DOHH2 (cell line): Measurements from ENCODE around the gene PRR32.
"Not testable (repeated sequence)": the region's sequence is repeated elsewhere in the genome, so short reads cannot be mapped to it uniquely, and the experiment has no call there.

Experiments
- H3F3A ChIP-seq: fragments of 200-600 bp; sonication (generic), shearing (Covaris generic); 2 replicates; pipeline ENCODE4 v1.6.0; 2016; ENCODE audit warnings: antibody characterized with exemption, mild to moderate bottlenecking; ENCODE audit not compliant: control insufficient read depth, insufficient read depth
- H3K27ac ChIP-seq: fragments of 200-600 bp; sonication (generic); 2 replicates; pipeline ENCODE4 v1.5.1; 2014; ENCODE audit warnings: low read depth, mild to moderate bottlenecking, low read length, moderate library complexity
- H3K27me3 ChIP-seq: fragments of 200-600 bp; sonication (generic); 2 replicates; pipeline ENCODE4 v1.6.1; 2014; ENCODE audit warnings: mild to moderate bottlenecking, low read length, mixed read lengths; ENCODE audit not compliant: control insufficient read depth
- H3K36me3 ChIP-seq: fragments of 200-600 bp; sonication (generic); 2 replicates; pipeline ENCODE4 v1.6.1; 2014; ENCODE audit warnings: mild to moderate bottlenecking, low read length, moderate library complexity, mixed read lengths; ENCODE audit not compliant: control insufficient read depth
- H3K4me1 ChIP-seq: fragments of 200-600 bp; sonication (generic); 2 replicates; pipeline ENCODE4 v1.6.1; 2014; ENCODE audit warnings: mild to moderate bottlenecking, low read length, mixed read lengths; ENCODE audit not compliant: control insufficient read depth
- H3K4me2 ChIP-seq: fragments of 200-600 bp; sonication (generic); 2 replicates; pipeline ENCODE4 v1.6.0; 2014; ENCODE audit warnings: mild to moderate bottlenecking, low read length, moderate library complexity
- H3K4me3 ChIP-seq: fragments of 200-600 bp; sonication (generic); 2 replicates; pipeline ENCODE4 v1.5.1; 2014; ENCODE audit warnings: mild to moderate bottlenecking, low read length, mixed read lengths
- H3K79me2 ChIP-seq: fragments of 200-600 bp; sonication (generic); 2 replicates; pipeline ENCODE4 v1.6.1; 2014; ENCODE audit warnings: mild to moderate bottlenecking, low read length, mixed read lengths; ENCODE audit not compliant: control insufficient read depth
- H3K9me2 ChIP-seq: fragments of 200-600 bp; sonication (generic); replicated peaks from 2 replicates; pipeline ENCODE4 v1.6.1; 2014; ENCODE audit warnings: mild to moderate bottlenecking, low read length, mixed read lengths; ENCODE audit not compliant: control insufficient read depth
- H3K9me3 ChIP-seq: fragments of 200-600 bp; sonication (generic); 2 replicates; pipeline ENCODE4 v1.6.1; 2014; ENCODE audit warnings: antibody characterized with exemption, low read length, mixed read lengths; ENCODE audit not compliant: control insufficient read depth, insufficient read depth
- H4K20me1 ChIP-seq: fragments of 200-600 bp; sonication (generic); 2 replicates; pipeline ENCODE4 v1.6.0; 2014; ENCODE audit warnings: low read depth, mild to moderate bottlenecking, antibody characterized with exemption, low read length, moderate library complexity; ENCODE audit not compliant: control insufficient read depth, insufficient read depth
- CTCF ChIP-seq: fragments of 200-600 bp; sonication (generic); IDR thresholded peaks from one replicate; pipeline ENCODE4 v1.5.1; 2014; ENCODE audit warnings: antibody characterized with exemption, mild to moderate bottlenecking, low read depth, low read length; ENCODE audit not compliant: poor library complexity, severe bottlenecking
- EZH2phosphoT487 ChIP-seq: fragments of 200-600 bp; sonication (generic); IDR thresholded peaks from 2 replicates; pipeline ENCODE4 v1.6.1; 2017; ENCODE audit warnings: borderline replicate concordance, mild to moderate bottlenecking, antibody characterized with exemption, low read length, moderate library complexity, mixed read lengths

PRR32 gene

GRCh38 chrX:126819429-126819828 is at the start of gene PRR32:
Gene PRR32 (plus strand): TSS chrX:126819729. CDS start chrX:126819844, 115 bp downstream.
- no peaks in the 10 kb centered on the region for H3K79me2 ChIP-seq
- H4K20me1 ChIP-seq: no peaks in the 10 kb centered on the region
- no peaks in the 10 kb centered on the region for H3K9me3 ChIP-seq
- H3K27me3 ChIP-seq: no peaks in the 10 kb centered on the region
- TF ChIP-seq EZH2phosphoT487 (no peak), CTCF (no peak)
- no peaks in the 10 kb centered on the region for H3K36me3 ChIP-seq
- no peak within 1 kb of the TSS for H3K4me2 ChIP-seq
- no peaks in the 10 kb centered on the region for H3F3A ChIP-seq
- no peak within 1 kb of the TSS for H3K4me3 ChIP-seq
- H3K4me1 ChIP-seq: no peaks in the 10 kb centered on the region
- H3K9me2 ChIP-seq: no peaks in the 10 kb centered on the region
- no peak within 1 kb of the TSS for H3K27ac ChIP-seq

GRCh38 chrX:126770179-126770578 is 49.4 kb upstream of the PRR32 start:
- no peak overlapping the region for H3K4me3 ChIP-seq
- H3K27ac ChIP-seq: no peak overlapping the region
- H3K4me1 ChIP-seq: no peaks in the 10 kb centered on the region
- no peak for TF ChIP-seq EZH2phosphoT487
- peak; percentile 34 for TF ChIP-seq CTCF
- no peaks in the 10 kb centered on the region for H3K79me2 ChIP-seq
- H3K9me2 ChIP-seq: no peaks in the 10 kb centered on the region
- H3K36me3 ChIP-seq: no peaks in the 10 kb centered on the region
- H4K20me1 ChIP-seq: no peaks in the 10 kb centered on the region
- H3K4me2 ChIP-seq: no peak overlapping the region
- no peaks in the 10 kb centered on the region for H3K9me3 ChIP-seq
- H3F3A ChIP-seq: no peaks in the 10 kb centered on the region
- no peaks in the 10 kb centered on the region for H3K27me3 ChIP-seq

- Histone ChIP-seq H3K27me3 (no peaks in the 10 kb centered on the region), H3K4me2 (no peak overlapping the region), H3K4me3 (no peak overlapping the region), H3K79me2 (no peaks in the 10 kb centered on the region), H3K4me1 (no peaks in the 10 kb centered on the region), H3F3A (no peaks in the 10 kb centered on the region), H3K36me3 (no peaks in the 10 kb centered on the region), H3K9me3 (no peaks in the 10 kb centered on the region), H3K9me2 (no peaks in the 10 kb centered on the region), H4K20me1 (no peaks in the 10 kb centered on the region), H3K27ac (no peak overlapping the region)
- TF ChIP-seq CTCF (no peak), EZH2phosphoT487 (no peak)
Observed at GRCh38 chrX:126785539-126785938, 34.0 kb upstream of the PRR32 start.

GRCh38 chrX:126799059-126799458 is 20.5 kb upstream of the PRR32 start:
- Histone ChIP-seq H4K20me1 (no peaks in the 10 kb centered on the region), H3K27me3 (no peaks in the 10 kb centered on the region), H3K27ac (no peak overlapping the region), H3K9me3 (no peaks in the 10 kb centered on the region), H3K79me2 (no peaks in the 10 kb centered on the region), H3K4me1 (no peaks in the 10 kb centered on the region), H3K9me2 (no peaks in the 10 kb centered on the region), H3K4me3 (no peak overlapping the region), H3K36me3 (no peaks in the 10 kb centered on the region), H3K4me2 (no peak overlapping the region), H3F3A (no peaks in the 10 kb centered on the region)
- no peak for TF ChIP-seq EZH2phosphoT487
- no peak for TF ChIP-seq CTCF

GRCh38 chrX:126806784-126807183 is 12.7 kb upstream of the PRR32 start:
- H3K9me3 ChIP-seq, H3K4me1 ChIP-seq, H3K27me3 ChIP-seq, H3K9me2 ChIP-seq, H3K4me3 ChIP-seq, H4K20me1 ChIP-seq, H3K36me3 ChIP-seq, H3K4me2 ChIP-seq, H3K27ac ChIP-seq, H3F3A ChIP-seq, H3K79me2 ChIP-seq: not testable (repeated sequence)
